A673 (cell line): ENCODE data around the gene DNAJC6. TPM values are rescaled to one million over a fixed set of nuclear protein-coding genes. Genes with fewer than 3 reads are reported as not detected.

Experiments
- BruUV-seq: library from RNA; stranded (reverse); fragments of 400-500 nt; replicated peaks from 2 replicates; lab custom pipeline; 2021; lab: Mats Ljungman, UMichigan
- CTCF ChIA-PET: fragments of 300-600 bp; sonication (Branson Sonifier 250); formaldehyde crosslinking; loops from one replicate; lab custom pipeline; 2022; ENCODE audit warnings: antibody characterized with exemption; lab: Charles Lee
- POLR2A ChIA-PET: fragments of 300-600 bp; sonication (Branson Sonifier 250); formaldehyde crosslinking; loops from one replicate; lab custom pipeline; 2022; ENCODE audit warnings: antibody characterized with exemption; ENCODE audit not compliant: low non-redundant PET; lab: Charles Lee
- DNase-seq: peaks from one replicate; pipeline ENCODE4 v3.0.0-alpha.2; 2015; ENCODE audit warnings: low spot score
- H3K27ac ChIP-seq: fragments of 200-600 bp; sonication (generic); 2 replicates; pipeline ENCODE4 v1.5.1; 2016; ENCODE audit warnings: mixed run types, low read depth, mild to moderate bottlenecking, mixed read lengths, antibody characterized with exemption, low read length; ENCODE audit not compliant: poor library complexity, severe bottlenecking
- H3K27me3 ChIP-seq: fragments of 200-600 bp; sonication (generic); replicated peaks from 2 replicates; pipeline ENCODE4 v1.6.1; 2017; ENCODE audit warnings: mixed run types, low read depth, mild to moderate bottlenecking, mixed read lengths, antibody characterized with exemption, low read length; ENCODE audit not compliant: insufficient read depth, poor library complexity
- H3K36me3 ChIP-seq: fragments of 200-600 bp; sonication (generic); 2 replicates; pipeline ENCODE4 v1.6.1; 2016; ENCODE audit warnings: mixed run types, mild to moderate bottlenecking, mixed read lengths, antibody characterized with exemption, low read length; ENCODE audit not compliant: insufficient read depth, poor library complexity, severe bottlenecking
- H3K4me1 ChIP-seq: fragments of 200-600 bp; sonication (generic); 2 replicates; pipeline ENCODE4 v1.6.1; 2017; ENCODE audit warnings: mixed run types, mild to moderate bottlenecking, mixed read lengths, antibody characterized with exemption, low read length; ENCODE audit not compliant: insufficient read depth, poor library complexity, severe bottlenecking
- H3K4me3 ChIP-seq: fragments of 200-600 bp; sonication (generic); 2 replicates; pipeline ENCODE4 v1.5.1; 2016; ENCODE audit warnings: low read depth, mixed run types, mild to moderate bottlenecking, mixed read lengths, low read length; ENCODE audit not compliant: poor library complexity, severe bottlenecking
- H3K9me3 ChIP-seq: fragments of 200-600 bp; sonication (generic); 2 replicates; pipeline ENCODE4 v1.6.1; 2016; ENCODE audit warnings: mixed run types, low read depth, mild to moderate bottlenecking, mixed read lengths, antibody characterized with exemption, low read length; ENCODE audit not compliant: poor library complexity, severe bottlenecking
- CTCF ChIP-seq: fragments of 300-800, 200-600 bp; sonication (generic); conservative IDR thresholded peaks from 2 replicates; pipeline ENCODE4 v1.5.1; 2017; ENCODE audit warnings: low read depth, mild to moderate bottlenecking, antibody characterized with exemption, low read length, moderate library complexity, mixed read lengths
- EZH2 ChIP-seq: fragments of 200-600 bp; sonication (generic); IDR thresholded peaks from 2 replicates; pipeline ENCODE4 v1.6.1; 2017; ENCODE audit warnings: borderline replicate concordance, low read depth, mild to moderate bottlenecking, mixed read lengths, antibody characterized with exemption, low read length; ENCODE audit not compliant: poor library complexity, severe bottlenecking
- intact Hi-C: fragments of 100-400 bp; cut with micrococcal nuclease; formaldehyde crosslinking; loops from one replicate; pipeline ENCODE4 v1.10.0; 2022; ENCODE audit not compliant: unreplicated experiment
- total RNA-seq: library from RNA; stranded (reverse); gene quantifications from 2 replicates; pipeline ENCODE4 v1.2.3, GENCODE V29; 2021

The DNAJC6 gene
- total RNA-seq, 1 experiment from 2014 or later, result 1.1 TPM

- intact Hi-C loops, result no loop called here
- H3K9me3 ChIP-seq, result no peaks in the 10 kb centered on the region
- H3K4me3 ChIP-seq, result no peak overlapping the region
- no TSS peak for BruUV-seq
- ChIA-PET CTCF (no interaction called here), POLR2A (no interaction called here)
- TF ChIP-seq EZH2, result no peak
- TF ChIP-seq CTCF, result no peak
- H3K4me1 ChIP-seq, result no peaks in the 10 kb centered on the region
- H3K36me3 ChIP-seq, result no peaks in the 10 kb centered on the region
- no peaks in the 10 kb centered on the region for H3K27me3 ChIP-seq
- no peak for DNase-seq
- H3K27ac ChIP-seq, result no peak overlapping the region
Observed at GRCh38 chr1:65404941-65405340, 95.6 kb downstream of the DNAJC6 start.

GRCh38 chr1:65407877-65408276 lies 98.5 kb downstream of the DNAJC6 start:
- Histone ChIP-seq H3K9me3 (no peaks in the 10 kb centered on the region), H3K4me1 (no peaks in the 10 kb centered on the region), H3K4me3 (no peak overlapping the region), H3K27ac (no peak overlapping the region), H3K36me3 (no peaks in the 10 kb centered on the region), H3K27me3 (no peaks in the 10 kb centered on the region)
- BruUV-seq, result no TSS peak
- intact Hi-C loops, result no loop called here
- TF ChIP-seq EZH2 (no peak), CTCF (no peak)
- no peak for DNase-seq
- POLR2A ChIA-PET, result no interaction called here
- CTCF ChIA-PET, result no interaction called here

GRCh38 chr1:65409314-65409713 lies 100.0 kb downstream of the DNAJC6 start:
- POLR2A ChIA-PET, result no interaction called here
- intact Hi-C loops, result no loop called here
- H3K36me3 ChIP-seq, result no peaks in the 10 kb centered on the region

More at GRCh38 chr1:65409314-65409713, 100.0 kb downstream of the DNAJC6 start:
- BruUV-seq, result no TSS peak
- Histone ChIP-seq H3K27ac (no peak overlapping the region), H3K4me1 (no peaks in the 10 kb centered on the region), H3K9me3 (no peaks in the 10 kb centered on the region), H3K27me3 (no peaks in the 10 kb centered on the region), H3K4me3 (no peak overlapping the region)
- no peak for DNase-seq
- no peak for TF ChIP-seq CTCF
- CTCF ChIA-PET, result no interaction called here
